NCI-H345 (cell line): ENCODE results near the gene DYRK2.
A peak's percentile ranks its signal among the peaks of the same experiment; 100 is the strongest.

ENCODE experiments used
- DNase-seq: peaks from one replicate; lab custom pipeline; 2025; lab: John Stamatoyannopoulos, UW

Gene DYRK2

GRCh38 chr12:67648521-67649260, at the start of gene DYRK2:
TSS of gene DYRK2 (plus strand) at chr12:67648745. CDS start at chr12:67649134, 389 bp downstream.
- DNase-seq = peak; percentile 84

GRCh38 chr12:67599691-67600090, 48.9 kb upstream of the DYRK2 start:
- DNase-seq = no peak

GRCh38 chr12:67601126-67601525, 47.4 kb upstream of the DYRK2 start:
- DNase-seq = no peak

GRCh38 chr12:67609226-67609870, 39.2 kb upstream of the DYRK2 start:
- no peak for DNase-seq

GRCh38 chr12:67613040-67613439, 35.5 kb upstream of the DYRK2 start:
- DNase-seq = no peak

- DNase-seq = no peak
These were observed 30.9 kb upstream of the DYRK2 start for GRCh38 chr12:67617629-67618028.

- no peak for DNase-seq
These were observed 30.2 kb upstream of the DYRK2 start for GRCh38 chr12:67618303-67618702.

GRCh38 chr12:67621112-67621511, 27.4 kb upstream of the DYRK2 start:
- no peak for DNase-seq

GRCh38 chr12:67621926-67622325, 26.6 kb upstream of the DYRK2 start:
- no peak for DNase-seq

GRCh38 chr12:67623259-67623658, 25.3 kb upstream of the DYRK2 start:
- DNase-seq = no peak

GRCh38 chr12:67624355-67624754, 24.2 kb upstream of the DYRK2 start:
- DNase-seq = no peak

GRCh38 chr12:67625004-67625403, 23.5 kb upstream of the DYRK2 start:
- no peak for DNase-seq

GRCh38 chr12:67626156-67626555, 22.4 kb upstream of the DYRK2 start:
- no peak for DNase-seq

- no peak for DNase-seq
These were observed 18.0 kb upstream of the DYRK2 start for GRCh38 chr12:67630373-67631088.

GRCh38 chr12:67632005-67632404, 16.5 kb upstream of the DYRK2 start:
- DNase-seq = no peak

GRCh38 chr12:67633024-67633610, 15.4 kb upstream of the DYRK2 start:
- no peak for DNase-seq

- no peak for DNase-seq
These were observed 14.8 kb upstream of the DYRK2 start for GRCh38 chr12:67633708-67634107.

GRCh38 chr12:67634303-67634761, 14.2 kb upstream of the DYRK2 start:
- DNase-seq = no peak

GRCh38 chr12:67637718-67638117, 10.8 kb upstream of the DYRK2 start:
- DNase-seq = no peak

GRCh38 chr12:67638694-67639093, 9.9 kb upstream of the DYRK2 start:
- no peak for DNase-seq

GRCh38 chr12:67640863-67641262, 7.7 kb upstream of the DYRK2 start:
- no peak for DNase-seq

GRCh38 chr12:67645126-67645525, 3.4 kb upstream of the DYRK2 start:
- no peak for DNase-seq

GRCh38 chr12:67645601-67646000, 2.9 kb upstream of the DYRK2 start:
- DNase-seq = no peak
